Subcutaneous abdominal adipose tissue (tissue), 5 donors: ENCODE results near the gene CCDC188.

ENCODE experiments used
- H3K27ac ChIP-seq: one replicate; pipeline ENCODE4 v1.7.0; 2013; ENCODE audit warnings: low read depth, mild to moderate bottlenecking, inconsistent platforms, low read length, moderate library complexity
- H3K27me3 ChIP-seq, 5 donors: one replicate each; pipeline ENCODE4 v1.7.0; 2013; ENCODE audit warnings: low read length in 5 of 5, inconsistent platforms in 1 of 5; ENCODE audit not compliant: control insufficient read depth in 5 of 5, insufficient read depth in 4 of 5
- H3K36me3 ChIP-seq, 5 donors: one replicate each; pipeline ENCODE4 v1.7.0; 2013; ENCODE audit warnings: low read length in 5 of 5; ENCODE audit not compliant: control insufficient read depth in 5 of 5, insufficient read depth in 5 of 5
- H3K4me1 ChIP-seq, 5 donors: one replicate each; pipeline ENCODE4 v1.7.0; 2013; ENCODE audit warnings: low read length in 5 of 5, mild to moderate bottlenecking in 3 of 5, moderate library complexity in 1 of 5; ENCODE audit not compliant: control insufficient read depth in 5 of 5, insufficient read depth in 5 of 5
- H3K4me3 ChIP-seq, 5 donors: one replicate each; pipeline ENCODE4 v1.7.0; 2013; ENCODE audit warnings: low read length in 5 of 5, low read depth in 1 of 5
- H3K9ac ChIP-seq, 5 donors: one replicate each; pipeline ENCODE4 v1.7.0; 2013; ENCODE audit warnings: low read length in 5 of 5, mild to moderate bottlenecking in 4 of 5, moderate library complexity in 3 of 5
- H3K9me3 ChIP-seq, 5 donors: one replicate each; pipeline ENCODE4 v1.7.0; 2013; ENCODE audit warnings: low read length in 5 of 5; ENCODE audit not compliant: control insufficient read depth in 5 of 5
- donor health status: healthy.
- donor health status: healthy.
- donor health status: healthy.
- donor health status: healthy.
- donor health status: healthy.

CCDC188 gene

DNA sequence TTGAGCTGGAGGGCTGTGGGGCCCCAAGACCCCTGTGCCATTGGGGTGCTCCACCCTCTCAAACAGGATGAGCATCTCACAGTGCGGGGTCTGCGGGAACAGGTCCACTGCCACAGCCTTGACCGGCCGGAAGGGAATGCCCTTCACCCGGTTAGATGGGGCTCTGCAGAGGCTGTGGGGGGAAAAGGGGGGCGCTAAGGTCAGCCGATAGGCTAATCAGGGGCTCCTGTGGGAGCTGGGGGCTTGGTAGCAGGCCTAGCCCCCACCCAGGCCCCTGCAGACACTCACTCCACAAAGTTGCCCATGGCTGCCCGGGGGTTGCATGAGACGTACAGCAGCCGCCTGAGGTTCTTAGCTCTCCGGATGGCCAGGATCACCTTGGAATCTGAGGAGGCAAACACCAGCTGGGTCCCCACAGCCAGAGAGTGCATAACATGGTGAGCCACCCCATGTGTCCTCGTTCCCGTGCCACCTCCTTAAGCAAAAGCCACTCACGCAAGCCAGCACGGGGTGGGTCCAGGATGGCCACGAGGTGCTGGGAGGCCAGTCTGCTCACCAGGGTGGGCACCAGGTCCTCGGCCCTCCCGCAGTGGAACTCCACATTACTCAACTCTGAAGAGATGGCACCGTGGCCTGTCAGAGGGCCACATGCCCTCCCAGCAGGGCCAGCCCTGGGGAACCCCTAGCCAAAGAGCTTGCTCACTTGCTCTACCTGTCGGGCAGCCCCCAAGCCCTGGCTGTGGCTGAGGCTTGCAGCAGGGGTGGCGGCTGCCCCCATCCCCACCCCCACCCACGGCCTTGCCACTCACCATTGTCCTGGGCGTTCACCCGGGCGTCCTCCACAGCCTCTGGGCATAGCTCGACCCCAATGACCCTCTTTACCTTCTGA is 38.0 kb downstream of the CCDC188 start:
- H3K4me1 ChIP-seq = peaks cover 0 to 27% (median 21%) of the 10 kb centered on the region in 5 donors
- no peak overlapping the region for H3K27ac ChIP-seq

DNA sequence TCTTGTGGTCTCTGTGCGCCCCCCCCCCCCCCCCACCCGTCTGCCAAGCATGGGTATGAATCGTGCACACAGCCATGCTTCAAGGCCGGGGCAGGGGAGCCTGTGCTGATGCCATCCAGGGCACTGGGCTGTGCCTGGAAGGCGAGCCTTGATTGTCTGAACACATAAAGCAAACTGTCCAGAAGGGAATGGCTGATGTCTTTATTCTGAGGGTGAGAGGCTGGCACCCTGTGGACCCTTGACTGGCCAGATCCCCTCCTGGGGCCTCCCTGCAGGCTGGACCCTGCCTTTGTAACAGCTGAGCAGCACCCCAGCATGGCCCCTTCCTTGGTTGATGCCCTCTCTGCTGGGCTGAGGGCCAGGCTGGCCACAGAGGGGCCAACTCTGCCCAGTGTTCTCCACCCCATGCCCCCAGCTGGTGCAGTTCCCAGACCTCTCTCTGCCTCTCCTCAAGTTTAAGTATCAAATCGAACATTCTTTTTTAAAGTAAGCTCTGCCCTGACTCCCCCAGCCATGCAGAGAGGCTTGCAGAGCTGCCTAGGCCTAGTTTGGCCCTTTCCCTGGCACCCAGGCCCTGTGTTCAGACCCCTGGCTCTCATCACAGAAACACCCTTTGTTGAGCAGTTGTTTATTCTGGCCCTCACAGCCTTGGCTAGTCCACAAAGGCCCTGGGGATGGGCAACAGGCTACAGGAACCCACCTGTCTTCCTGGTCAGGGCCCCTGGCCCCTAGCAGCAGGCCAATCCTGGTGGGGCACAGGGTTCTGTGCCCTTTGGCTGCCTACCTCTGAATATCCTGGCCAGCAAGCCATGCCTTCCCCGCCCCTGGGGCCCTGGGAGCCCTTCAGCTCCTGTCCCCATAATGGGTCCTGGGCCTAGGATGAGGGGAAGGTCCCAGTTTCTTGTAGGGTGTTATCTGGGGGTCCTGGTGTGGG is 38.9 kb downstream of the CCDC188 start:
- Histone ChIP-seq H3K9ac (peak overlapping the region in 2 of 5 donors; percentile 3 to 27), H3K9me3 (no peaks in the 10 kb centered on the region), H3K27me3 (no peaks in the 10 kb centered on the region), H3K27ac (no peak overlapping the region), H3K4me1 (peaks cover 0 to 24% (median 18%) of the 10 kb centered on the region in 5 donors), H3K4me3 (no peak overlapping the region), H3K36me3 (peaks cover 0 to 88% (median 84%) of the 10 kb centered on the region in 5 donors)

More for the DNA sequence above, 38.0 kb downstream of the CCDC188 start:
- Histone ChIP-seq H3K9ac (peak overlapping the region in 2 of 5 donors; percentile 3 to 27), H3K36me3 (peaks cover 0 to 79% (median 75%) of the 10 kb centered on the region in 5 donors), H3K9me3 (no peaks in the 10 kb centered on the region), H3K4me3 (no peak overlapping the region), H3K27me3 (no peaks in the 10 kb centered on the region)

GRCh38 chr22:20111045-20111688 is 39.7 kb downstream of the CCDC188 start:
- H3K27me3 ChIP-seq = no peaks in the 10 kb centered on the region
- H3K9me3 ChIP-seq = no peaks in the 10 kb centered on the region
- no peak overlapping the region for H3K4me3 ChIP-seq
- H3K9ac ChIP-seq = no peak overlapping the region
- H3K36me3 ChIP-seq = peaks cover 0 to 96% (median 92%) of the 10 kb centered on the region in 5 donors
- no peak overlapping the region for H3K27ac ChIP-seq
- H3K4me1 ChIP-seq = peaks cover 0 to 17% (median 12%) of the 10 kb centered on the region in 5 donors

GRCh38 chr22:20110359-20110985 is 40.4 kb downstream of the CCDC188 start:
- Histone ChIP-seq H3K27me3 (no peaks in the 10 kb centered on the region), H3K4me1 (peaks cover 0 to 10% (median 5%) of the 10 kb centered on the region in 5 donors), H3K9me3 (no peaks in the 10 kb centered on the region), H3K4me3 (no peak overlapping the region), H3K9ac (no peak overlapping the region), H3K27ac (no peak overlapping the region), H3K36me3 (peaks cover 0 to 98% (median 96%) of the 10 kb centered on the region in 5 donors)

DNA sequence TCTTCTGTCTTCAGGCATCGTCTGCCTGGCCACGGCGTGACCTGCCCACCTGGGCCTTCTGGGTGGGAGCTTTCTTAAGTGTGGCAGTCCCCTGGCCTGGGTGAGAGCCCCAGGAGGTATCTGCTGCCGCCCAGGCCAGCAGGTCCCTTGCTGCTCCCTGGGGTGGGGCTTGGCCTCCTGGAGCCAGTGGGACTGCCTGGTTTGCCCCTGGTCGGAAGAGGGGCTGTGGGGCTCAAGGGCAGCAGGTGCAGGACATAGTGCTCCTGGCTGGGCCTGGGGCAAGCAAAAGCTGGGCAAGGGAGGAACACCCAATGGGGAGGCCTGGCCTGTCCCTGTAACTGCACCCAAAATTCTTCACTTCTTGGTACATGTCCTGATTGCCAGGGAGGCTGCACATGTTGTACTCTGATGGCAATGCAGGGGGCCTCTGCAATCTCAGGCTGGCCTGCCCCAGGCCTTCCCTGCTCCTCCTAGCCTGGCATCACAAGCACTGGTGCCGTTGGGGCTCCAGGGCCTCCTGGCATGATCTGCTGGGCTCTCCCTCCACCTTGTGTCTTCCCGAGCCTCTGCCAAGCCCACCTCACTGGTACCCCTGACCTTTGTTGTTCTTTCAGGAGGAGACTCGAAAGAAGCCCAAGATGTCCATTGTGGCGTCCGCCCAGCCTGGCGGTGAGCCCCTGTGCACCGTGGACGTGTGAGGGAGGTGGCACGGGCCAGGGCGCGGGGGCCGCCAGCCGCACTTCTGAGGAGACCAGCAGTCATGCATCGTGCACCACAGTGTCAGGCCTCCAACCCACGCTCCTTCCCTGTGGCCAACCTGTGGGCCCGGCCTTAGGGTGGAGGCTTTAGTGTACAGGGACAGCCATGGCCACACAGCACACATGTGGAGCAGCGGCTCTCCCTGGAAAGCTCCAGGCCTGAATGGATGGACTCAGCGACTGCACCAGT is 41.2 kb downstream of the CCDC188 start:
- Histone ChIP-seq H3K9me3 (no peaks in the 10 kb centered on the region), H3K27me3 (no peaks in the 10 kb centered on the region), H3K4me1 (peaks cover 0 to 4% (median 0%) of the 10 kb centered on the region in 5 donors), H3K36me3 (peaks cover 0 to 99% (median 96%) of the 10 kb centered on the region in 5 donors), H3K9ac (no peak overlapping the region), H3K27ac (no peak overlapping the region), H3K4me3 (no peak overlapping the region)

DNA sequence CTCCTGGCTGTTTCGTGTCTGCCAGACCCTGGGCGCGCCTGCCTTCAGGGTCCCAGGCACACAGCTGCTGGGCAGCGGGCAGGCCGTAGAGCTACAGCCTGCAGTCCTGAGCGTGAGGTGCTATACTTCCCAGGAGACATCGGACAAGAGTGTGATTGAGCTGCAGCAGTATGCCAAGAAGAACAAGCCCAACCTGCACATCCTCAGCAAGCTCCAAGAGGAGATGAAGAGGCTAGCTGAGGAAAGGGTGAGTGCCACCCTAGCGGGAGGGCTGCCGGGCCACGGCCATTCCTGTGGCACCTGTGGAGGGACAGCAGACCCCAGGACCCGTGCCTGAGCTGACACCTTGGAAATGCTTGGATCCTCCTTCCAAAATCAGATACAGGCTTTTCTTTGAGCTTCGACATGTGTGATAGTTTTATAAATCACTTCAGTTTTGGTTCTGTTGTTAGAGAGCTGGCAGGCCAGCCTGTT is 42.1 kb downstream of the CCDC188 start:
- Histone ChIP-seq H3K27me3 (no peaks in the 10 kb centered on the region), H3K9me3 (no peaks in the 10 kb centered on the region), H3K27ac (no peak overlapping the region), H3K4me1 (peaks cover 0 to 4% (median 0%) of the 10 kb centered on the region in 5 donors), H3K36me3 (peaks cover 0 to 96% (median 92%) of the 10 kb centered on the region in 5 donors), H3K9ac (no peak overlapping the region), H3K4me3 (no peak overlapping the region)

- peaks cover 2 to 95% (median 91%) of the 10 kb centered on the region in 5 donors for H3K36me3 ChIP-seq
- peaks cover 0 to 4% (median 0%) of the 10 kb centered on the region in 5 donors for H3K4me1 ChIP-seq
- no peak overlapping the region for H3K4me3 ChIP-seq
- no peaks in the 10 kb centered on the region for H3K9me3 ChIP-seq
- H3K27me3 ChIP-seq = no peaks in the 10 kb centered on the region
- no peak overlapping the region for H3K27ac ChIP-seq
- no peak overlapping the region for H3K9ac ChIP-seq
These were observed 42.7 kb downstream of the CCDC188 start for GRCh38 chr22:20107951-20108756.

DNA sequence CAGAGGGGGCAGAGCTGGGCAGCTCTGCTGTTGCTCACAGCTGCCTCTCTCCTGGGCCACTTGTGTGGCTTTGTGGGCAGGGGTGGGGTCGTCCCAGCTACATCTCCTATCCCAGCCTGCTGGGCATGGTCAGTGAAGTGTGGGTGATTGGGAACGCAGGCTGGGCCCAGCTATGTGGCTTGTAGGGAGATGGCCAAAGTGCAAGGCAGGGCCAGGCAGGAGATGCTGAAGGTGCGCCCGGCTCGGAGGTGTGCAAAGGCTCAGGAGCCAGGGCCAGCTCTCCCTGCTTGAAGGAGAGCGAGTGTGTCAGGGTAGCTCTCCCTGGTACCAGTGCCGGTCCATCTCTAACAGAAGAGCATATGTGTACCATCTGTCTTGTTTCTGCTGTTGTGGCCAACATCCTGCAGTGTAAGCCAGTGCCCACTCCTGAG is 43.4 kb downstream of the CCDC188 start:
- H3K27ac ChIP-seq = no peak overlapping the region
- no peak overlapping the region for H3K9ac ChIP-seq
- peaks cover 0 to 4% (median 0%) of the 10 kb centered on the region in 5 donors for H3K4me1 ChIP-seq
- H3K27me3 ChIP-seq = no peaks in the 10 kb centered on the region
- no peak overlapping the region for H3K4me3 ChIP-seq
- H3K9me3 ChIP-seq = no peaks in the 10 kb centered on the region
- H3K36me3 ChIP-seq = peaks cover 2 to 90% (median 86%) of the 10 kb centered on the region in 5 donors
